ENCODE data around the gene GNAS-AS1.
"Not testable (repeated sequence)": the region's sequence is repeated elsewhere in the genome, so short reads cannot be mapped to it uniquely, and the experiment has no call there.

Gene GNAS-AS1

GRCh38 chr20:58829531-58829941 lies 21.2 kb downstream of the GNAS-AS1 start:
- peak overlapping the region; percentile 30; the same call in 1 of the 2 replicates for H3K27ac ChIP-seq
- TF ChIP-seq, protein P1, sequence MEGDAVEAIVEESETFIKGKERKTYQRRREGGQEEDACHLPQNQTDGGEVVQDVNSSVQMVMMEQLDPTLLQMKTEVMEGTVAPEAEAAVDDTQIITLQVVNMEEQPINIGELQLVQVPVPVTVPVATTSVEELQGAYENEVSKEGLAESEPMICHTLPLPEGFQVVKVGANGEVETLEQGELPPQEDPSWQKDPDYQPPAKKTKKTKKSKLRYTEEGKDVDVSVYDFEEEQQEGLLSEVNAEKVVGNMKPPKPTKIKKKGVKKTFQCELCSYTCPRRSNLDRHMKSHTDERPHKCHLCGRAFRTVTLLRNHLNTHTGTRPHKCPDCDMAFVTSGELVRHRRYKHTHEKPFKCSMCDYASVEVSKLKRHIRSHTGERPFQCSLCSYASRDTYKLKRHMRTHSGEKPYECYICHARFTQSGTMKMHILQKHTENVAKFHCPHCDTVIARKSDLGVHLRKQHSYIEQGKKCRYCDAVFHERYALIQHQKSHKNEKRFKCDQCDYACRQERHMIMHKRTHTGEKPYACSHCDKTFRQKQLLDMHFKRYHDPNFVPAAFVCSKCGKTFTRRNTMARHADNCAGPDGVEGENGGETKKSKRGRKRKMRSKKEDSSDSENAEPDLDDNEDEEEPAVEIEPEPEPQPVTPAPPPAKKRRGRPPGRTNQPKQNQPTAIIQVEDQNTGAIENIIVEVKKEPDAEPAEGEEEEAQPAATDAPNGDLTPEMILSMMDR (conservative IDR thresholded peaks at IDR 0.05): peak; percentile 45

DNA sequence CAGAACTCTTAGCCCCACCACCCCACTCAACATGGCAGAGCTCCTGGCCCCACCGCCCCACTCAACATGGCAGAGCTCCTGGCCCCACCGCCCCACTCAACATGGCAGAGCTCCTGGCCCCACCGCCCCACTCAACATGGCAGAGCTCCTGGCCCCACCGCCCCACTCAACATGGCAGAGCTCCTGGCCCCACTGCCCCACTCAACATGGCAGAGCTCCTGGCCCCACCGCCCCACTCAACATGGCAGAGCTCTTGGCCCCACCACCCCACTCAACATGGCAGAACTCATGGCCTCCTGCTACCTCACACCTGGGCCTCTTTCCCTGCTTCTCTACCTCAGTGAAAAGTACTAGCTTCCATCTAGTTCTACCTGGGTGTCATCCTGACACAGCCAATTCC lies 21.9 kb downstream of the GNAS-AS1 start:
- H3K27ac ChIP-seq: peak overlapping the region; percentile 30; the same call in 1 of the 2 replicates

GRCh38 chr20:58828136-58828535 lies 22.6 kb downstream of the GNAS-AS1 start:
- TF ChIP-seq, protein P1 (conservative IDR thresholded peaks at IDR 0.05): no peak
- no peak overlapping the region for H3K27ac ChIP-seq

DNA sequence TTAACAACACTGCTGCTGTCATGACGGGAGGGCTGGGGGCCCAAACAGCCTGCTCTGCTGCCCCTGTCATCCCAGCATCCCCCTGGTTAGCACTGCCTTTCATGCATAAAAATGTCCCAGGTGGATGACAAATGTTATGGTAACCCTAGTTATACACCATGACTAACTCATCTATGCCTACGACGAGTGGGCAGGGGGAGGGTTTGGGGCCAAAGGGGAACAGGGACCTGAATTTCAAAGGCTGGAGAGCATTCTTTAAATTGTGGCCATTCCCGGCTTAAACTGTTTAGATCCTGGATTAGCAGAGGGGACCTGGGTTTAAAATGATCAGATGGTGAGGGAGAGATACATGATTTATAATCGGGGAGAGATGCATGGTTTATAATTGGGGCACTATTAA lies 24.4 kb downstream of the GNAS-AS1 start:
- TF ChIP-seq, protein P1 (conservative IDR thresholded peaks at IDR 0.05): no peak
- no peak overlapping the region for H3K27ac ChIP-seq

GRCh38 chr20:58825450-58825849 lies 25.3 kb downstream of the GNAS-AS1 start:
- no peak overlapping the region for H3K27ac ChIP-seq
- TF ChIP-seq, protein P1 (conservative IDR thresholded peaks at IDR 0.05): no peak

GRCh38 chr20:58824843-58825242 lies 25.9 kb downstream of the GNAS-AS1 start:
- TF ChIP-seq, protein P1 (conservative IDR thresholded peaks at IDR 0.05): no peak
- H3K27ac ChIP-seq: no peak overlapping the region

DNA sequence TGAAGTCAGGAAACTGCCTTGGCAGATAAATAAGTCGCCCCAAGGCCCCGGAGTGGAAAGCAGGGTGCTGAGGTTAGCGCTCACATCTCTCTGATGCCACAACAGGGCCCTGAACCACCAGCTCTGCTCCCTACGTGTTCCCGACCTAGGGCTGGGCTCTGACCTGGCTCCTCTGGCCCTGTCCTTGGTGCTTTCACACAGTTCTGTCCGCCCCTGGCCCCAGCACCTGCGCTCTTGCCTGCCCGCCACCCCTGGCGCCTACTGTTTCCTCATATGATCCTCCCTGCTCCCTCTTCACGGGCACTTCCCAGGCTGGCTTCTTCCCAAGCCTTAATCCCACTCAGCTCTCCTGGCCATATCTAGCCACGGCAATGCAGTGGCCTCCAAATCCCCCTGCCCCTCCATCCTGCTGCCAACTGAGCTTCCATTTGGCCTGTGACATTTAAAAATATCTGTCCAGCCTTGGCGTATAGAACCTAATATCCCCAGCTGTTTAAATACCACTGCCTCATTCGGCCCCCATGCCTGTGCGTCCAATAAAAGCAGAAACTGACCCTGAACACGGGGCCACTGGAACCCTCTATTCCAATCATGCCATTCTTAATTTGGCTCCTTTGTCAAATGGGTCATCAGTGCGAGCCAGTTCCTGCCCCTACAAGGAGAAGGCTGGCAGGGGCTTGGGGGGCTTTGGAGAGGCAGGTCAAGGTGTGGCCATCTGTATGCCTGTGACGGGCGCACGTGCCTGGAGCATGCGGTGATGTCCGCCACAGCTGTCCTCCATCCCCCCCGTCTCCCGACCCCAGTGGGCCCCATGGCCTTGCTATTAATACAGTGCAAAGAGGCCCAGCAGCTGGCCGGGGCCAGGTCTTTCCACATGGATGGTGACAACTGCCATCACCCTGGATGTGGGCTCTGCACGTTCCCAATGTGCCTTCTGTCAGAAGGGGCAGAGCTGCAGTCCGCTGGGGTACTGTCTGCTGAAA lies 27.7 kb downstream of the GNAS-AS1 start:
- TF ChIP-seq, protein P1 (conservative IDR thresholded peaks at IDR 0.05): no peak
- H3K27ac ChIP-seq: no peak overlapping the region

- no peak overlapping the region for H3K27ac ChIP-seq
These were observed 28.6 kb downstream of the GNAS-AS1 start for GRCh38 chr20:58822149-58822548.

DNA sequence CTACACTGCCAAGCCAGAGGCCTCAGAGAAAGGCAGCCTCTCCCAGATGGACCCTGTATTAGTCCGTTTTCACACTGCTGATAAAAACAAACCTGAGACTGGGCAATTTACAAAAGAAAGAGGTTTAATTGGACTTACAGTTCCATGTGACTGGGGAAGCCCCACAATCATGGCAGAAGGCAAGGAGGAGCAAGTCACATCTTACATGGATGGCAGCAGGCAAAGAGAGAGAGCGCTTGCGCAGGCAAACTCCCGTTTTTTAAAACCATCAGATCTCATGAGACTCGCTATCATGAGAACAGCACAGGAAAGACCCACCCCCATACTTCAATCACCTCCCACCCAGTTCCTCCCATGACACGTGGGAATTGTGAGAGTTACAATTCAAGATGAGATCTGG lies 30.2 kb downstream of the GNAS-AS1 start:
- not testable (repeated sequence) for H3K27ac ChIP-seq

More at GRCh38 chr20:58822149-58822548, 28.6 kb downstream of the GNAS-AS1 start:
- TF ChIP-seq, protein P1 (conservative IDR thresholded peaks at IDR 0.05): no peak
